Activated naive CD4-positive, alpha-beta T cell treated with anti-CD3 and anti-CD28 coated beads for 36 hours (primary cell): ENCODE measurements around the gene SKI. TPM values are rescaled to one million over a fixed set of nuclear protein-coding genes. Genes with fewer than 3 reads are reported as not detected.

Experiments
- CTCF ChIA-PET: fragments of 350-600 bp; sonication (Branson Sonifier 250); formaldehyde crosslinking; loops from one replicate; lab custom pipeline; 2021; ENCODE audit warnings: antibody characterized with exemption; lab: Charles Lee
- DNase-seq: peaks from one replicate; pipeline ENCODE4 v3.0.0-alpha.2; 2020
- H3K27ac Mint-ChIP-seq: one replicate; pipeline ENCODE4 v1.8.0; 2021; ENCODE audit warnings: mild to moderate bottlenecking, mixed read lengths
- H3K27me3 Mint-ChIP-seq: one replicate; pipeline ENCODE4 v1.8.0; 2021; ENCODE audit warnings: low read depth, mixed read lengths
- H3K36me3 Mint-ChIP-seq: one replicate; pipeline ENCODE4 v1.8.0; 2021; ENCODE audit warnings: low read depth, mixed read lengths
- H3K4me1 Mint-ChIP-seq: one replicate; pipeline ENCODE4 v1.8.0; 2021; ENCODE audit warnings: low read depth, mixed read lengths
- H3K4me3 Mint-ChIP-seq: one replicate; pipeline ENCODE4 v1.8.0; 2021; ENCODE audit warnings: mild to moderate bottlenecking, moderate library complexity, mixed read lengths
- H3K9me3 Mint-ChIP-seq: one replicate; pipeline ENCODE4 v1.8.0; 2021; ENCODE audit warnings: mixed read lengths
- intact Hi-C: fragments of 100-400 bp; cut with micrococcal nuclease; formaldehyde crosslinking; loops from one replicate; pipeline ENCODE4 v1.15.1; 2023
- total RNA-seq, 2 experiments: library from RNA; stranded (reverse); gene quantifications; one replicate each; pipeline ENCODE4 v1.2.3, GENCODE V29; 2021

Gene SKI
- total RNA-seq, 2 experiments from 2014 or later, result 25.5 to 26.3 TPM

DNA sequence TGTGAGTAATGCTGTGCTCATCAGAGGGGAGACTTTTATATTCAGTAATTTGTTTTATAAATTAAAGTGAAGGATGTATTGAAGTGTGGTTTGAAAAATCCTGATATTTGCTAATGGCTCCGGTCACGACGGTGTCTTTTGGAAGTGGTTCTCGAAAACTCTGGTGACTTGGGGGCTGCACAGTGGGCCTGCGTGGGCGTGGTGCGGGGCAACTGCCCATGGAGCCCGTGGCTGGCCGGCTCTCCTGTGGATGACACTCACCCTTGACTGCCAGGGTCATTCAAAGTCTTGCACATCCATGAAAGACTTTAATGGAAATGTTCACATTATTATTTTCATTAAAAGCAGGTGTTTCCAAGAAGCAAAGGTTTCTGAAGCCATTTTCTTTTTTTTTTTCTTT is 41.2 kb upstream of the SKI start:
- CTCF ChIA-PET, result no interaction called here
- Mint-ChIP-seq H3K4me1 (peaks cover 14% of the 10 kb centered on the region), H3K4me3 (no peak overlapping the region), H3K27me3 (no peaks in the 10 kb centered on the region), H3K36me3 (peaks cover 6% of the 10 kb centered on the region), H3K27ac (no peak overlapping the region), H3K9me3 (no peaks in the 10 kb centered on the region)
- no peak for DNase-seq
- intact Hi-C loops, result no loop called here

DNA sequence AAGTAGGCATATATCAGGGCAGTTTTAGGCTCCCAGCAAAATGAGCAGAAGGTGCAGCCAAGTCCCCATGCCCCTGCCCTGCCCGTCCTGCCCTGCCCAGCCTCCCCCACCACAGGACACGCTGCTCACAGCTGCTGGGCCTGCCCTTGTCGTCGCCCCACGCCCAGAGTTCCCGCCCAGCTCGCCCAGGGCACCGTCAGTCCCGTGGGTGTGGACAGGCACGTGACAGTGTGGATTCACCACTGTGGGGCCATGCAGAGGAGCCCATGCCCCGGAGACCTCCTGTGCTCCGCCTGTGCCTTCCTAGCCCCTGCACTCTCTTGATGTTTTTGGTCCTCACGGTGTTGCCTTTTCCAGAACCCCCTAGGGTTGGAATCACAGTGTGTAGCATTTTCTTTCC is 40.5 kb upstream of the SKI start:
- Mint-ChIP-seq H3K27me3 (no peaks in the 10 kb centered on the region), H3K4me1 (peaks cover 16% of the 10 kb centered on the region), H3K9me3 (no peaks in the 10 kb centered on the region), H3K27ac (no peak overlapping the region), H3K4me3 (no peak overlapping the region), H3K36me3 (peaks cover 6% of the 10 kb centered on the region)
- CTCF ChIA-PET, result no interaction called here
- intact Hi-C loops, result no loop called here
- DNase-seq, result no peak

DNA sequence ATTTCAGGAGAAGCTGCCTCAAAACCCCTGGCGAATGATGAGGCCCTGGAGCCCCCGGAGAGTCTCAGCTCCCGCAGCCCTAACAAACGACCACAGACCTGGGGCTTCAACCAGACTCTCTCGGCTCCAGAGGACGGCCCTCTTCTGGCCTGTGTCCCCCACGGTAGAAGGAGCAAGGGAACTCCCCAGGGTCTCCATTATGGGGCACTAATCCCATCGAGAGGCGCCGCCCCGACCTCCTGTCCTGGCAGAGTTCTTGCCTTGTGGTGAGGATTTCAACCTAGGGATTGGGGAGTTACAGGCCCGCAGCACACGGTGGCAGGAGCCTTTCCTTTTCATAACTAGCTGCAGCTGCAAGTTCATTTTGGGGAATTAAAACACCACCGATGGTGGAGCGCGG is 39.8 kb upstream of the SKI start:
- Mint-ChIP-seq H3K4me3 (peak overlapping the region; percentile 39), H3K27me3 (no peaks in the 10 kb centered on the region), H3K9me3 (no peaks in the 10 kb centered on the region), H3K27ac (no peak overlapping the region), H3K4me1 (peaks cover 23% of the 10 kb centered on the region), H3K36me3 (peaks cover 6% of the 10 kb centered on the region)
- CTCF ChIA-PET, result interaction anchor here (2.2 kb wide), 1 partner anchor 14 kb away, joined by 11 read pairs; no protein-coding TSS in a partner anchor
- intact Hi-C loops, result no loop called here
- no peak for DNase-seq

DNA sequence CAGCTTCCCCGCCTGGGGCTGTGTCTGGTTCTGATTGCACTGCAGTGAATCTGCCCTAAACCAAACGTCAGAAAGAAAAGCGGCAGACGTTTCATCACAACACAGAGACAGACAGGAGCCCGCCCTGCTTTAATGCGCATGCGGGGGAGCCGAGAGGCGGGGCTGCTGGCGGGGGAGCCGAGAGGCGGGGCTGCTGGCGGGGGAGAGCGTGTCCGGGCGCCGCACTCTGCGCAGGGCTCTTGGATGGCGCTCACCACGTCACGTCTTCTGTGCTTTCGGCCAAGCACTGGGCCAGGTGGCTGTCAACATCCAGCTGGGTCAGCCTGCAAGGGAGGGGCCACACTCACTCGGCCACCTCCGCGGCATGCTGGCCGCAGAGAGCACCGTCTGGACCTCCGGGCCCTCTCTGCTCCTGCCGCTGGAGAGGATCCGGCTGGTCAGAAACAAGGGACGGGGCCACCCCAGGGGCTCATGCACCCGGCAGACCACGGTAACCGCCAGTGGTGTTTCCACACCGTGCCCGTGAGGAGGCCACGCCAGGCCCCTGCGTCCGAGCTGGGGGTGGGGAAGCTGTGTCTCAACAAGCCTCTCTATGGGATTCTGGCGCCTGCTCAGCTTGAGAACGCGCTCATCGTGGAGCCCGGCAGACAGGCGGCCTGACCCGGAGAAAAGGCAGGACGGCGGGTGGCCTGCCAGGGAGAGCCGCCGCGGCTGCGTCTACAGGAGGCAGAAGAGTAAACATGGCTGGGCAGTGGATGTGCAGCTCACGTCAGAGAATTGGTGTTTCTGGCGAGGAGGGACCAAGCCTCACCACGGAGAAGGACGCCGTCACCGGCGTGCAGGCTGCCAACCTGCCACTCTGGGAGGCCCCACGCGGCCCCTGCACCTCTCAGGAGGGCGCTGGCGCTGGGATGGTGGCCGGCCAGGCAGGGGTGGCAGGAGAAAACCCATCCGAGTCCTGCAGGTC is 38.4 kb upstream of the SKI start:
- Mint-ChIP-seq H3K4me3 (peak overlapping the region; percentile 74), H3K9me3 (no peaks in the 10 kb centered on the region), H3K27me3 (no peaks in the 10 kb centered on the region), H3K27ac (peak overlapping the region; percentile 91), H3K36me3 (peaks cover 6% of the 10 kb centered on the region), H3K4me1 (peaks cover 25% of the 10 kb centered on the region)
- intact Hi-C loops, result loop anchor here (1.0 kb wide), 1 partner anchor 56 kb away; no protein-coding TSS in a partner anchor
- peak; percentile 95 for DNase-seq
- CTCF ChIA-PET, result interaction anchor here (0.6 to 2.2 kb wide), 6 partner anchors 12 to 245 kb away, joined by 3 to 11 read pairs (median 3); no protein-coding TSS in a partner anchor

DNA sequence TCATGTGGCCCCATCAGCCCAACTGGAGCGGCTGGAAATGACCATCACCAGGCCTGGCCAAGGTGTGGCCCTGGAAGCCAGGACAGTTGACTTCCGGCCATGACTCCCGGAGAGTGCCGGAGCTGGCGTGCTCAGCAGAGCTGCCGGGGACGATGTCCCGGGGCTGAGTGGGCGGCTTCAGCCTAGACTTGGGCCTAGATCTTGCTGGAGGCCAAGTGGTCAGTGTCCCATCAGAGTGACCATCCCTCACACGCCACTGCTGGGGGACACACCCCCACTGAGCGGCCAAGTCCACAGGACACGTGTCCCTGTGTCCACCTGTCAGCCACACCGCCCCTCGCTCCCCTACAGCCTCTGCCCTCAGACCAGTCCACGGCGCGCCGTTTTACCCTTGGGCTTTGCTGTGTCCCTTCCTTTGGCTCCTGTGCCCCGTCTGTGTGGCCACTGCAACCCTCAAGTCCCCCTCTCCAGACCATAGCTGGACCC is 37.6 kb upstream of the SKI start:
- H3K36me3 Mint-ChIP-seq, result peaks cover 4% of the 10 kb centered on the region
- no peaks in the 10 kb centered on the region for H3K27me3 Mint-ChIP-seq
- H3K4me3 Mint-ChIP-seq, result peak overlapping the region; percentile 34
- no peak overlapping the region for H3K27ac Mint-ChIP-seq
- H3K9me3 Mint-ChIP-seq, result no peaks in the 10 kb centered on the region
- intact Hi-C loops, result no loop called here
- peak; percentile 11 for DNase-seq
- CTCF ChIA-PET, result interaction anchor here (0.6 to 1.8 kb wide), 3 partner anchors 10 to 192 kb away, joined by 3 to 7 read pairs (median 3); no protein-coding TSS in a partner anchor
- H3K4me1 Mint-ChIP-seq, result peaks cover 25% of the 10 kb centered on the region

DNA sequence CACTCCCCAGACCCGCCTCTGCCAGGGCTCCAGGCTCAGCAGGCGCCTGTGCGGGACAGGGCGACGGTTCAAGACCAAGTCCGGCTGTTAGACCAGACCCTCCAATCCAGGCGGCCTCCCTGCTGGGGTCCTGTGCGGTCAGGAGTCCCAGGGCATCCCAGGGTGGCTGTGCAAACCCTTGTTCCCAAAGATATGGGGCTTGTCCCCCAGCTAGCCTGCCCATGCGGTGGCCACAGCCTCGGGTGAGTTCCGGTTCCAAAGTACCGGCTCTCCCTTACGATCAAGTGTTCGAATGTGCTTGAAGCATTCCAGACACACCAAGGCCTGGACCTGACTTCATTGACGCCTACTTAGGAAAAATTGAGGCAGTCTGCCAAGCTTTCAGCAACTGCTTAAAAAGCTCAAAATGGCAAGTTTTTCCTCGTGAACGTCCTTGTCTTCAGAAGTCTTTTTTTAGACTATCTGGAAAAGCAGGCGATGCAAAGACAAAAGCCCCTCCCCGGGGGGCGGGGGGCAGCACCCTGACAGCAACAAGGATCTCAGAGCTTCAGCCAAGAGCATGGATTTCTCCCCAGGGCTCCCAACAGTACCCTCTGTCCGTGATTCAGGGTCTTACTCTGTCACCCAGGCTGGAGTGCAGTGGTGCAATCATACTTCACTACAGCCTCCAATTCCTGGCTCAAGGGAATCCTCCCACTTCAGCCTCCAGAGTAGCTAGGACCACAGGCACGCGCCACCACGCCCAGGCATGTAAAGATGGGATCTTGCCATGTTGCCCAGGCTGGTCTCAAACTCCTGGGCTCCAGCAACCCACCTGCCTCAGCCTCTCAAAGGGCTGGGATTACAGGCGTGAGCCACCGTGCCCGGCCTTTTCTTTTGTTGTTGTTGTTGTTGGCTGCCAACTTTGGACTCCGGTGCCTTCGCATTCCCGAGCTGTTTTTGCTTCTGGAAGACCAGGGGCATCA is 35.8 kb upstream of the SKI start:
- H3K4me3 Mint-ChIP-seq, result peak overlapping the region; percentile 59
- no peaks in the 10 kb centered on the region for H3K9me3 Mint-ChIP-seq
- no peak for DNase-seq
- no peaks in the 10 kb centered on the region for H3K27me3 Mint-ChIP-seq
- peaks cover 25% of the 10 kb centered on the region for H3K4me1 Mint-ChIP-seq
- H3K27ac Mint-ChIP-seq, result no peak overlapping the region
- CTCF ChIA-PET, result interaction anchor here (0.8 to 1.3 kb wide), 2 partner anchors 18 to 189 kb away, joined by 3 read pairs; no protein-coding TSS in a partner anchor
- H3K36me3 Mint-ChIP-seq, result peaks cover 2% of the 10 kb centered on the region
- intact Hi-C loops, result no loop called here

DNA sequence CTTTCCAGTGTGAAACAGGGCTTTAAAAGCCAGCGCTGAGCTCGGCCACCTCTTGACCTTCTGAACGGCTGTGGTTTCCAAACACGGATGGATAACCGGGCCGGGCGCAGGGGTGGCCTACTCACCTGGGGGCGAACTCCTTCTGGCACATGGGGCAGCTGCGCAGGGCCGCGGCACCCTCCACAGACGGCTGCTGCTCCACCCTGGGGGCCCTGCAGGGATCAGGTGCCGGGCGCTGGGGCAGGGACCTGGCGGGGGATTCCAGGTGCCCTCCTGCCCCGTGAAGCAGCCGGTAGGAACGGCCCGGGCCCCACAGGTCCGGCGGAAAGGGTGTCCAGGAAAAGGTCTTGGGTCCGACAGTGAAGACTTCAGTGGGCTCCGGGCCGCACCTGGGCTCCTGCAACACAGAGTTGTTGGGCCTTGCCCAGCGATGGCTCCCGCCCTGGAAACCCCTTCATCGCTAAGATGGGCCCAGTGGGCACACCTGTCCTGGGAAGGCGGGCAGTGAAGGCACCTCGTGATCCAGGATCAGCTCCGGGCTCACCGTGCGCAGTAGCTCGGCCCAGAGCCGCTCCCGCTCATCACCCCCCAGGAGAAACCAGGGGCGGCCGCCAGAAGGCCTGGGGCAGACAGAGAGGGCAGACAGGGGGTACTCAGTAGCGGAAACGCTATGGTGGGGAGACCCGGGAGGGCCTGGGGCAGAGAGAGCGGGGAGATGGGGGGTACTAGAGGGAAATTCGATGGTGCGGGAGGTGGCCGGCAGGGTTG is 34.4 kb upstream of the SKI start:
- CTCF ChIA-PET, result interaction anchor here (1.0 kb wide), 1 partner anchor 190 kb away, joined by 4 read pairs; no protein-coding TSS in a partner anchor
- H3K27me3 Mint-ChIP-seq, result no peaks in the 10 kb centered on the region

DNA sequence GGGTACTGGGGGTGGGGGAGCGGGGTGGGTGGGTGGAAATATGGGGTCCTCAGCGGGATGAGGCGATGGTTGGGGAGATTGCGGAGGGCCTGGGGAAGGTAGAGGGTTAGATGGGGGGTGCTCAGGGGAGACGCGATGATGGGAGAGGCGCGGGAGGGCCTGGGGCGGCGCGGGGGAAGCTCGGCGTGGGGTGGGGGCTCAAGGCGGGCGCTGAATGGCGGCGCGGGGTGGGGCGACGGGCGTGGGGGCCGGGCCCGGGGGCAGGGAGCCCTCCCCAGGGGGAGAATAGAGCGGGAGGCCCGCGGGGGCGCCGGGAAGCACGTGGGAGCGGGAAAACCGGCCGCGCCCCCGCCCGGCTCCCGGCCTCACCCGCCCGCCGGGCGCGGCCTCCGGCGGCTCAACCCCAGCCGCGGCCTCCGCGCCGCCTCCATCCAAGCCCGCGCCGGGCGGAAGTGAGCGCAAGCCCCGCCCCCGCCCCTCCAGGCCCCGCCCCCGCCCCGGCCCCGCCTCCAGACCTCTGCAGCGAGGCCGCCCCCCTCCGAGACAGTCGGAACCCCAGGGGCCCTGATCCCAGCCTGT is 33.7 kb upstream of the SKI start, which contains the start of gene FAAP20:
Gene FAAP20 (minus strand): TSS at position 454 of the 579 bp plus-strand sequence. CDS start 23 bp downstream, at position 431.
- Mint-ChIP-seq H3K4me1 (peaks cover 28% of the 10 kb centered on the region), H3K27me3 (no peaks in the 10 kb centered on the region), H3K9me3 (no peaks in the 10 kb centered on the region), H3K4me3 (peak within 1 kb of the TSS; percentile 78), H3K36me3 (no peaks in the 10 kb centered on the region), H3K27ac (peak within 1 kb of the TSS; percentile 93)
- intact Hi-C loops, result loop anchor here (2.0 kb wide), 2 partner anchors 392 to 448 kb away; partner anchors contain the start of gene PRXL2B
- CTCF ChIA-PET, result interaction anchor here (0.6 to 6.9 kb wide), 35 partner anchors 10 to 393 kb away, joined by 3 to 129 read pairs (median 4); partner anchors contain the start of genes MORN1, PEX10 and RER1
- DNase-seq, result no peak

More for the DNA sequence above, 34.4 kb upstream of the SKI start:
- intact Hi-C loops, result loop anchor here (2.0 kb wide), 2 partner anchors 393 to 449 kb away; partner anchors contain the start of gene PRXL2B
- Mint-ChIP-seq H3K4me3 (peak overlapping the region; percentile 70), H3K36me3 (peaks cover 2% of the 10 kb centered on the region), H3K9me3 (no peaks in the 10 kb centered on the region), H3K4me1 (peaks cover 25% of the 10 kb centered on the region), H3K27ac (peak overlapping the region; percentile 70)
- no peak for DNase-seq

DNA sequence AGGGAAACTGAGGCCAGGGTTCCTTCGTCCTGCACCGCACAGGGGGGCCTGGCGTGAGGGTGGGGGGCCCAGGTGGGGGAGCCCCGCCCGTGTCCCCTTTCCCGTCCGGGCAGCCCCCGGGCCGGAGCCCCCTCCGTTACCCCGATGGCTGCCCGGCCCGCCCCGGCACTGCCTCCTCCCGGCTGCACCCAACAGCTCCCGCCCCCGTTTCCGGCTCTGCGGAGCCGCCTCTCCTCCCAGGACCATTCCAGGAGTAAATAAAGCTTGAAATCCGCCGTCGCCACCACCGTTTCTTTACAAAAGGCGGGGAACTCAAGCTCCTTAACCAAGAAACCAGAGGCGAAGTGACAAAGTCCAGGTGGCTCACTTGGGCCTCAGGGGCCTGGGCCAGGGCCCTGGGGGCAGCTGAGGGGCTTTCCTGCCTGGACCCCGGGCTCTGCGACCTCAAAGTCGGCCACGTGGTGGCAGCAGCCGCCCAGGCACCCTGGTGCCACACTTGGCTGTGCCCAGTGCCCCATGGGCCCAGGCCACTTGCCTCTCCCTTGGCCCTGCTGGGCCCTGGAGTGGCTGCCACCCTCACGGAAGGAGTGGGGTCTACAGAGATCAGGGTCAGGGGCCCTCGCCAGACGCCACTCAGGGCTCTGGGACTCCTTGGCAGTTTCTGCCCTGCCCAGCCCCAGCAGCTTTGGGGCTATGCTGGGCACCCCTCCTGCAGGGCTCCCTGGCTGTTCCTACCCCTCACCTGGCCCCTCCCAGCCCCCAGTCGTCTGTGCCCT is 33.0 kb upstream of the SKI start:
- intact Hi-C loops, result loop anchor here (1.0 to 5.0 kb wide), 9 partner anchors 37 to 448 kb away; partner anchors contain the start of genes MORN1, PANK4, PEX10 and PRXL2B
- peak overlapping the region; percentile 78 for H3K4me3 Mint-ChIP-seq
- CTCF ChIA-PET, result interaction anchor here (0.6 to 6.9 kb wide), 37 partner anchors 9 to 392 kb away, joined by 3 to 129 read pairs (median 4); partner anchors contain the start of genes MORN1, PEX10 and RER1
- peaks cover 35% of the 10 kb centered on the region for H3K4me1 Mint-ChIP-seq
- H3K27ac Mint-ChIP-seq, result peak overlapping the region; percentile 93
- no peaks in the 10 kb centered on the region for H3K27me3 Mint-ChIP-seq
- H3K36me3 Mint-ChIP-seq, result no peaks in the 10 kb centered on the region
- no peaks in the 10 kb centered on the region for H3K9me3 Mint-ChIP-seq
- DNase-seq, result peak; percentile 92

DNA sequence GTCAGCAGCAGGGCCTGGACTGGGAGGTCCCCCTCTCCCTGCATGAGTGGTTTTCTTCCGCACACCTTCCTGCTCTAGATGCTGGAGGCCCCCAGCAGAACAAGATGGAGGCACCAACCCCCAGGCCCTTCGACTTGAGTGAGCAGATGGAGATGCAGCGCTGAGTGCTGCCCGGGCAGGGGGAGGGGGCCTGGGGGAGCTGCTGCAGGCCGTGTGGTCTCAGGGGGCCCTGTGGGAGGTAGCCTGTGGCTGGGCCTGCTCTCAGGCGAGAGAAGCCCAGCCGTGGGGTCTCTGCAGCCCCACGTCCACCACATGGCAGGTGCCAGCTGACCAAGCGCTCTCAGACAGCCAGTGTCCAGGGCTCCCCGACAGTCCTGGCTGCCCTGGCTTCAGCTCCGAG is 32.3 kb upstream of the SKI start:
- Mint-ChIP-seq H3K36me3 (no peaks in the 10 kb centered on the region), H3K27ac (no peak overlapping the region), H3K4me1 (peaks cover 33% of the 10 kb centered on the region), H3K4me3 (no peak overlapping the region), H3K9me3 (no peaks in the 10 kb centered on the region), H3K27me3 (no peaks in the 10 kb centered on the region)
- intact Hi-C loops, result loop anchor here (1.0 to 5.0 kb wide), 9 partner anchors 37 to 447 kb away; partner anchors contain the start of genes MORN1, PANK4, PEX10 and PRXL2B
- CTCF ChIA-PET, result interaction anchor here (1.0 to 6.9 kb wide), 8 partner anchors 22 to 196 kb away, joined by 3 to 129 read pairs (median 4); partner anchors contain the start of genes MORN1 and RER1
- no peak for DNase-seq
